ENCODE results near the gene ALDH3B2.
"Not testable (repeated sequence)": the region's sequence is repeated elsewhere in the genome, so short reads cannot be mapped to it uniquely, and the experiment has no call there.

DNA sequence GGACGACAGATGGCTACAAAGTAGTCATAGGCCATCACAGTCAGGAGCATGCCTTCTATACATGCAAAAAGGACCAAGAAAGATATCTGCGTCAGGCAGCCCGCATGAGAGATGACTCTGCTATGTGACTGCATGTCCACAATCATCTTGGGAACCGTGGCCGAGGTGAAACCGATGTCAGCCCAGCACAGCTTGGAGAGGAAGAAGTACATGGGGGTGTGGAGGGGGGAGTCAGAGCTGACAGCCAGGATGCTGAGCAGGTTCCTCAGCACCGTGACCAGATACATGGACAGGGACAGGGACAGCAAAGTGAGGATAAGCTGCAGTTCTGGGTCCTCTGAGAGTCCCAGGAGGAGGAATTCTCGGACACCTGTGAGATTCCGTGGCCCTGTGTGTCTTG lies 48.6 kb upstream of the ALDH3B2 start:
- TF ChIP-seq SP1 (IDR thresholded peaks at IDR 0.05); L3MBTL2 (conservative IDR thresholded peaks at IDR 0.05); HDGF (IDR thresholded peaks at IDR 0.05; ENCODE audit: borderline replicate concordance); FOXK2 (IDR thresholded peaks at IDR 0.05); TARDBP (IDR thresholded peaks at IDR 0.05): not testable (repeated sequence)

Measured in HEK293T (cell line).